ENCODE results near the gene CRP. TPM values are rescaled to one million over a fixed set of nuclear protein-coding genes. Genes with fewer than 3 reads are reported as not detected.

Gene CRP
- total RNA-seq, 1 experiment from 2014 or later, result 0.90 TPM

DNA sequence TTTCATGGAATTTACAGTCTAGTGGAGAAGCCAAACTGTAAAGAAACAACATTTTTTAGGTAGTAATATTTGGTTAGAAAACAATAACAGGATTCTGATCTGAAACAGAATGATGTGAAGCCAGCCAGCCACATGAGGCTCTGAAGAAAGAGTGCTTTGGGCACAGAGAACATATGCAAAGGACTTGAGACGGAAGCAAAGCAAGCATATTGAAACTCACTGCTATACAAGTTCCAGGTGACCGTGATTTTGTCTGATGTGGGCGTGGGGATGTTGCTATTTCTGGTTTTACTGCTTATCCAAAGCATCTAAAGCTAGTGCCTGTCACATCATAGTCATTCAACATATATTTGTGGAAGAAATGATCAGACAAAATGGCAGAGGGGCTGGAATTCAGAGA, 14.7 kb downstream of the CRP start:
- CTCF ChIA-PET, result interaction anchor here (0.6 kb wide), 1 partner anchor 258 kb away, joined by 4 read pairs; no protein-coding TSS in a partner anchor
- no peaks in the 10 kb centered on the region for H3K4me1 ChIP-seq (ENCODE audit: control insufficient read depth, insufficient read depth, low read length)
- DNase-seq (ENCODE audit: low read depth, low spot score) (no peak), ATAC-seq (no peak)
- intact Hi-C loops (cut with micrococcal nuclease; ENCODE audit: unreplicated experiment) (no loop called here), in situ Hi-C loops (cut with HindIII; ENCODE audit: low pct_unique_long_range_greater_than_20kb, low sequenced_read_pairs) (no loop called here)
- no peak overlapping the region for H3K4me3 ChIP-seq (ENCODE audit: low read depth in 2 of 2, low read length in 2 of 2)
- TF ChIP-seq SIN3A (IDR thresholded peaks at IDR 0.05; ENCODE audit: borderline replicate concordance, insufficient read depth, low read depth, low read length) (no peak), REST (IDR thresholded peaks at IDR 0.05; ENCODE audit: insufficient read depth in 1 of 2, low read depth in 2 of 2, low read length in 1 of 2) (no peak), POLR2AphosphoS5 (IDR thresholded peaks at IDR 0.05; ENCODE audit: low read depth, low read length) (no peak), TCF7L2 (IDR thresholded peaks at IDR 0.05; ENCODE audit: low read depth, low read length) (no peak)
- TF ChIP-seq, protein P1, sequence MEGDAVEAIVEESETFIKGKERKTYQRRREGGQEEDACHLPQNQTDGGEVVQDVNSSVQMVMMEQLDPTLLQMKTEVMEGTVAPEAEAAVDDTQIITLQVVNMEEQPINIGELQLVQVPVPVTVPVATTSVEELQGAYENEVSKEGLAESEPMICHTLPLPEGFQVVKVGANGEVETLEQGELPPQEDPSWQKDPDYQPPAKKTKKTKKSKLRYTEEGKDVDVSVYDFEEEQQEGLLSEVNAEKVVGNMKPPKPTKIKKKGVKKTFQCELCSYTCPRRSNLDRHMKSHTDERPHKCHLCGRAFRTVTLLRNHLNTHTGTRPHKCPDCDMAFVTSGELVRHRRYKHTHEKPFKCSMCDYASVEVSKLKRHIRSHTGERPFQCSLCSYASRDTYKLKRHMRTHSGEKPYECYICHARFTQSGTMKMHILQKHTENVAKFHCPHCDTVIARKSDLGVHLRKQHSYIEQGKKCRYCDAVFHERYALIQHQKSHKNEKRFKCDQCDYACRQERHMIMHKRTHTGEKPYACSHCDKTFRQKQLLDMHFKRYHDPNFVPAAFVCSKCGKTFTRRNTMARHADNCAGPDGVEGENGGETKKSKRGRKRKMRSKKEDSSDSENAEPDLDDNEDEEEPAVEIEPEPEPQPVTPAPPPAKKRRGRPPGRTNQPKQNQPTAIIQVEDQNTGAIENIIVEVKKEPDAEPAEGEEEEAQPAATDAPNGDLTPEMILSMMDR (IDR thresholded peaks at IDR 0.05), result no peak
- POLR2A ChIA-PET, result no interaction called here
- 0 out of 2 replicates have a peak, but pooled peaks cover 4% of the 10 kb centered on the region for H3K27me3 ChIP-seq (ENCODE audit: control insufficient read depth, insufficient read depth, low read length)
- no peaks in the 10 kb centered on the region for H3K36me3 ChIP-seq (ENCODE audit: control insufficient read depth, insufficient read depth, low read length)
- no peak overlapping the region for H3K27ac ChIP-seq (ENCODE audit: low read length)
- no peaks in the 10 kb centered on the region for H3K9me3 ChIP-seq (ENCODE audit: control insufficient read depth, insufficient read depth, low read depth, low read length)
- no TSS peak for BruUV-seq (replicated peaks)

GRCh38 chr1:159699246-159699645, 15.1 kb downstream of the CRP start:
- in situ Hi-C loops (cut with HindIII; ENCODE audit: low pct_unique_long_range_greater_than_20kb, low sequenced_read_pairs) (no loop called here), intact Hi-C loops (cut with micrococcal nuclease; ENCODE audit: unreplicated experiment) (no loop called here)
- DNase-seq (ENCODE audit: low read depth, low spot score) (no peak), ATAC-seq (no peak)
- H3K9me3 ChIP-seq (ENCODE audit: control insufficient read depth, insufficient read depth, low read depth, low read length), result no peaks in the 10 kb centered on the region
- ChIA-PET POLR2A (no interaction called here), CTCF (interaction anchor here (0.6 kb wide), 1 partner anchor 258 kb away, joined by 4 read pairs; no protein-coding TSS in a partner anchor)
- H3K27ac ChIP-seq (ENCODE audit: low read length), result no peak overlapping the region
- no peak overlapping the region for H3K4me3 ChIP-seq (ENCODE audit: low read depth in 2 of 2, low read length in 2 of 2)
- 0 out of 2 replicates have a peak, but pooled peaks cover 4% of the 10 kb centered on the region for H3K27me3 ChIP-seq (ENCODE audit: control insufficient read depth, insufficient read depth, low read length)
- TF ChIP-seq, protein P1 (IDR thresholded peaks at IDR 0.05), result no peak
- TF ChIP-seq SIN3A (IDR thresholded peaks at IDR 0.05; ENCODE audit: borderline replicate concordance, insufficient read depth, low read depth, low read length) (no peak), POLR2AphosphoS5 (IDR thresholded peaks at IDR 0.05; ENCODE audit: low read depth, low read length) (no peak), TCF7L2 (IDR thresholded peaks at IDR 0.05; ENCODE audit: low read depth, low read length) (no peak), REST (IDR thresholded peaks at IDR 0.05; ENCODE audit: insufficient read depth in 1 of 2, low read depth in 2 of 2, low read length in 1 of 2) (no peak)
- no peaks in the 10 kb centered on the region for H3K36me3 ChIP-seq (ENCODE audit: control insufficient read depth, insufficient read depth, low read length)
- no TSS peak for BruUV-seq (replicated peaks)
- H3K4me1 ChIP-seq (ENCODE audit: control insufficient read depth, insufficient read depth, low read length), result no peaks in the 10 kb centered on the region

All from Panc1 (cell line).